Activated CD8-positive, alpha-beta memory T cell treated with anti-CD3 and anti-CD28 coated beads for 36 hours (primary cell): ENCODE measurements around the gene SORCS2. TPM values are rescaled to one million over a fixed set of nuclear protein-coding genes. Genes with fewer than 3 reads are reported as not detected.

Source experiments
- CTCF ChIA-PET: fragments of 350-600 bp; sonication (Branson Sonifier 250); formaldehyde crosslinking; loops from one replicate; lab custom pipeline; 2021; ENCODE audit warnings: antibody characterized with exemption; lab: Charles Lee
- POLR2A ChIA-PET: fragments of 350-600 bp; sonication (Branson Sonifier 250); formaldehyde crosslinking; loops from one replicate; lab custom pipeline; 2021; ENCODE audit warnings: antibody characterized with exemption; lab: Charles Lee
- total RNA-seq, 2 experiments: library from RNA; stranded (reverse); gene quantifications; one replicate each; pipeline ENCODE4 v1.2.3, GENCODE V29; 2021

Gene SORCS2
- total RNA-seq, 2 experiments from 2014 or later, result not detected

DNA sequence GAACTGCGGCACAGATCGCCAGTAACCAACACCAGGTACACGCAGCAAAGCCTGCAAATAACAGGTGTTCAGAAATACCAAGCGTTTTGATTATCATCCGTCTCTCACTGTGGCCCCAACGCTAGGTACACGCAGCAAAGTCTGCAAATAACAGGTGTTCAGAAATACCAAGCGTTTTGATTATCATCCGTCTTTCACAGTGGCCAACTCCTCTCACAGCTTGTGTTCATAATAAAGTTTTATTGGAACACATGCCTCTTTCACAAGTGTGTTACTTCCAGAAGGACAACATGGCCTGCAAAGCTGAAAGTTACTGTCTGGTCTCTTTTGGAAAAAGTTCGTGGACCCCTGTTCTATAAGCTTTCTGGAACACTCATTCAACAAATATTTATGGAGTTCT lies 594.2 kb downstream of the SORCS2 start:
- ChIA-PET CTCF (no interaction called here), POLR2A (no interaction called here)

DNA sequence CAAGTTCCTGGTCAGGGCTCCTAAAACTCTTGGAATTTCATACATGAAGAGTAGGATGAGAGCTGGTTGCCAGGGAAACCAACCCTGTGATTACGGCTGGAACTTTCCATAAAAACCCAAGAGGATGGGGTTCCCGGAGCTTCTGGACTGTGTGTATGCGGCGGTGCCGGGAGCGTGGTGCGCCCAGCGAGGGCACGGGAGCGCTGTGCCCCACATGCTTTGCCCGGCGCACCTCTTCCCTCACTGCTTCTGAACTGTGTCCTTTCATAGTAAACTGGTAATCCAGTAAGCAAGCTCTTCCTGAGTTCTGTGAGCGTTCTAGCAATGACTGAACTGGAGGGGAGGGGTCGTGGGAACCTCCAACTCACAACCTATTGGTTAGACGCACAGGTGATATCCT lies 594.7 kb downstream of the SORCS2 start:
- ChIA-PET CTCF (no interaction called here), POLR2A (no interaction called here)

DNA sequence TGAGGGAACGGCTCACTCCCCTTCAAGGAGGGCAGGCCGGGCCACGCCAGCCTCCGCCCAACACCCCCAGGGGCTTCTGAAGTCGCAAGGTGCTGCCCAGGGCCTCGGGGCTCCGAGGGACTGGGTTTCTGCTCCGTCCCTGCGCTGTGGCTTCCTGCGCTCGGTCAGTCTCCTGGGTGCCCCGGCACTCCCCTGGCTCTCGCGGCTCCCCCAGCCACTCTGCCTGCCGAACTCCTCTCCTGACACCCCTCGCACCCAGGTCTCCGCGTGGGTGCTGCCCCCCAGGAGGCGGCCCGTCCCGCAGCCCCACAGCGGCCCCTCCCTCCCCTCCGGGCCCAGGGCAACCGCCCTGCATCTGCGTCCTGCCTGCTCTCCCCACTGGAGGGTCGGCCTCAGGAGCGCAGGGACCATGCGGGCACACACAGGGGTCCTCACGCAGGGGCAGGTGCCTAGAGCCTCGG lies 595.4 kb downstream of the SORCS2 start:
- ChIA-PET CTCF (no interaction called here), POLR2A (no interaction called here)

DNA sequence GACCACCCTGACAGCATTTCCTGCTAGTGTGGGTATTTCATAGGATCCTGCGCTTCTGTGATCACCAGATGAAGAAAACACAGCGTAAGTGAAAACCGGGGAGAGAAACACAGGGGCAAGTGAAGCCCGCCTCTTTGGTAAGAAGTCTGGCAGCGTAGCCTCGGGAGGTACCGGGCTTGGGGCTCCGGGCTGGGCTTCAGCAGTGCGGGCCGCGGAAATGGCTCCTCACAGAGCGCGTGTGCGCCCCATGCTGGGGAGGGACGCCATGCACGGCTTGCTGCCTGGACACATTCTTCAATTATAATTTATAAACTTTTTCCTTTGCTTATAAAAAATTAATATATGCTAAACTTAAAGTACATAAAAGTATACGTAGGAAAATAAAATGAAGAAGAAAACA lies 595.9 kb downstream of the SORCS2 start:
- ChIA-PET POLR2A (no interaction called here), CTCF (no interaction called here)

DNA sequence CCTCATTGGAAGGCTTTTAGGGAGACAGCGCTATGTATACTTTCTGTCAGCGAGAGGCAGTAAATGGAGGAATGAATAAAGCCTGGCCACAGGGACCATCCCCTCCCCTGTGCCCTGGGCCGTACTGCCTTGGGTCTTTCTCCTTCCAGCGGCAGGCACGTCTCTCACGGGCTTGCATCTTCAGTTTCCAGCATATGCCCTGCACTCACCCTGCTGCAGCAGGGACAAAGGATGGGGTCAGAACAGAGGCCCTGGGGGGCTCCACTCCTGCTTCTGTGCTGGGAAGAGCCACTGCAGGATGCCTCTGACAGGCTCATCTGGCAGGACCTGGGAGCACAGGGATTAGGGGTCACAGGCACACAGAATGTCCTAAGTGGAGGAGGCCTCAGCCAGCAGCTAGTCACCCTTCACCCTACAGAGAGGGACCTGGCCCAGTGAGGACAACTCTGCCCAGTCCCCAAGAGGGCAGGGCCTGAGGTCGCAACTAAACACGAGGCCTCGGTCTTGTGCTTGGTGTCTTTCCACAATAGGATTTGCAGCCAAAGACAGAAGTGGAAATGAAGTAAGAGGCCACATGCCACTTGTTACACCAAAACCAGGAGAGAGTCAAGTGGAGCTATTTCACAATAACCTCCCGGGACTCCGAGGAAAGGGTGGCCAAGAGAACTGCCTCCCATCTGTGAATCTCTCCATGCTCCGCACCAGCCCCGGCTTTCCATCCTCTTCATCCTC lies 596.5 kb downstream of the SORCS2 start:
- CTCF ChIA-PET, result interaction anchor here (0.6 kb wide), 1 partner anchor 232 kb away, joined by 3 read pairs; no protein-coding TSS in a partner anchor

DNA sequence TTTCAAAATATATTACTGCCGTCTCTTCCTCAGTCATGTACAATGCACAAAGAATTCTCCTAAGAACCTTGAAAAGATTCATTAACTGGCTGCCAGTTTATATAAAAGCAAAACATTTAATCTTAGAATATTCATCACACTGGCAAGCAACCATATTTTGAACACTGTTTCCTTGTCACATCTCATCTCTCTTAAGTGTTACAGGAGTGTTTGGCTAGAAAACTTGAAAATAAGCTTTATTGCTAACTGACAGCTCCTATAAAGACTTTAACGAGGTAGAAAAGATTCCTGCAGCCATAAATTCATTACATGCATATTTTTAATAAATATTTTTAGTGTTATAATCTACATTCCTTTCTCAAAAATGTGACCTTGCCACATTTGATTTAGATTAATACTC lies 597.7 kb downstream of the SORCS2 start:
- ChIA-PET POLR2A (no interaction called here), CTCF (no interaction called here)

More for the DNA sequence above, 596.5 kb downstream of the SORCS2 start:
- POLR2A ChIA-PET, result no interaction called here

DNA sequence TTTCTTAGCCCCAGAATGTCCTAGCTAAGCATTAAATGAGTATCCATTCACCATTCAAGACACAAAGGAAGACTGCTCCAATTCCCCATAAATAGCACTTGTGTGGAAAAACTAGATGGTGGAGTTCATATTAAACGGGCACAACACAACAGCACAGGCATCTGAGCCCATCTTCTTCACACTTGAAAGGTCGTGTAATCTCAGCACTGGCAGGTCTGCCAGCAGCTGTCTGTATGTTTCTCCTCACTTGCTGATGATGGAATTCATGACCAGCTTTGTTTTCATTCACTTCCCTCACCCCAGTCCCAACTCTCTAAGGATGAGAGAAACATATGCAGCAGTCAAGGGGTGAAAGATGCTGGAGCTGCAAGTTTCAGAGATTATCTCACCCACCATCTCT lies 598.7 kb downstream of the SORCS2 start:
- POLR2A ChIA-PET, result no interaction called here
- CTCF ChIA-PET, result no interaction called here

Other genes with a start within 250 kb of the SORCS2 start
- gene TADA2B, start 149.2 kb upstream of the SORCS2 start, total RNA-seq, result 10 to 100 TPM; 13.7 to 14.0 TPM
- 100 to 1,000 TPM; 113 TPM for gene GRPEL1, start 124.5 kb upstream of the SORCS2 start, total RNA-seq
- gene PSAPL1, start 242.4 kb downstream of the SORCS2 start, total RNA-seq, result not detected